Measurements from ENCODE around the gene FETUB.
"Not testable (repeated sequence)": the region's sequence is repeated elsewhere in the genome, so short reads cannot be mapped to it uniquely, and the experiment has no call there.

The FETUB gene

DNA sequence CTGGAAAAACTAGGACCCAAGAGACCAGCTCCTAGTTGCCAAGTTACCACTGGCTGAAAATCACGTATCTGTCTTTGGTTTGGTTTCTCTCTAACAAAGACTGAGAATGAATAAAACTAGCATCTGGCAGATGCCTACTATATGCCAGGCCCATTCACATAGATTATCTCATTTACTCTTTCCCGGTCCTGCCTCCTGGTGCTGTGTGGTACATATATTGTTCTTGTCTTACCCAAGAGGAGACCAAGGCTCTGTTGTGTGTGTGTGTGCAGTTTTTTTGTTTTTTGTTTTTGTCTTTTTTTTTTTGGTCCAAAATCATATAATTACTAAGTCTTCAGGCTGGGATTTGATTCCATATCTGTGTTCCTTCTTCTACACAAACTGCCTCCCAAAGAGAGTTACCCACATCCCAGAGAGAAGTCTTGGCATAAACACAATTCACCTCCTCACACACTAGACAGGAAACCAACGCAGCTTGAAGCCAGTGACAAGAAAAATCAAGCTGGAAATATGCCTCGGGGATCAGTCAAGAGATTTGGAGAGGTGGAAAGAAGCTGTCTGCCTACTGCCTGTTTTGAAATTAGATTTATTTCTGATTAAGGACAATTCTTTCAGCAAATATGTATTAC lies 26.4 kb upstream of the FETUB start:
- no peak for FAIRE-seq

GRCh38 chr3:186614266-186614596 lies 26.0 kb upstream of the FETUB start:
- FAIRE-seq, result no peak

GRCh38 chr3:186614597-186615483 lies 25.4 kb upstream of the FETUB start:
- FAIRE-seq, result peak; percentile 53

- FAIRE-seq, result no peak
These were observed 23.9 kb upstream of the FETUB start for GRCh38 chr3:186616299-186616617.

GRCh38 chr3:186617036-186617946 lies 22.9 kb upstream of the FETUB start:
- FAIRE-seq, result no peak

- no peak for FAIRE-seq
These were observed 21.8 kb upstream of the FETUB start for GRCh38 chr3:186618318-186618938.

DNA sequence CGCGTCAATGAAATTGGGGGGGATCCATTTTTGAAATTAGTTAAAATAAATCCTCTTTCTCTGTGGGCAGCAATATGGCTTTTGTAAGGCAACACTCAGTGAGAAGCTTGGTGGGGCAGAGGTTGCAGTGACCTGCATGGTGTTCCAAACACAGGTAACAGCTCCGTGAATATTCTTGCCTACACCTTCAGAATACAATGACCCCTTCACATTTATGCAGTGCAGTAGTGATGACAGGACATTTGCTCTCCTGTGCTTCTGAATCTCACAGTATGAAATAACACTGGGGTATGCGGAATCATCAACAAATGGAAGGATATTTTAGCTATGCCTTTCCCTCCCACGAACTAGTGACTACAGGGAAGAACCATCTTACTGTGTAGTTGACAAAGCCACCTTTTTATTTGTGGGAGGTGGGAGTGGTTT lies 20.4 kb upstream of the FETUB start:
- no peak for FAIRE-seq

DNA sequence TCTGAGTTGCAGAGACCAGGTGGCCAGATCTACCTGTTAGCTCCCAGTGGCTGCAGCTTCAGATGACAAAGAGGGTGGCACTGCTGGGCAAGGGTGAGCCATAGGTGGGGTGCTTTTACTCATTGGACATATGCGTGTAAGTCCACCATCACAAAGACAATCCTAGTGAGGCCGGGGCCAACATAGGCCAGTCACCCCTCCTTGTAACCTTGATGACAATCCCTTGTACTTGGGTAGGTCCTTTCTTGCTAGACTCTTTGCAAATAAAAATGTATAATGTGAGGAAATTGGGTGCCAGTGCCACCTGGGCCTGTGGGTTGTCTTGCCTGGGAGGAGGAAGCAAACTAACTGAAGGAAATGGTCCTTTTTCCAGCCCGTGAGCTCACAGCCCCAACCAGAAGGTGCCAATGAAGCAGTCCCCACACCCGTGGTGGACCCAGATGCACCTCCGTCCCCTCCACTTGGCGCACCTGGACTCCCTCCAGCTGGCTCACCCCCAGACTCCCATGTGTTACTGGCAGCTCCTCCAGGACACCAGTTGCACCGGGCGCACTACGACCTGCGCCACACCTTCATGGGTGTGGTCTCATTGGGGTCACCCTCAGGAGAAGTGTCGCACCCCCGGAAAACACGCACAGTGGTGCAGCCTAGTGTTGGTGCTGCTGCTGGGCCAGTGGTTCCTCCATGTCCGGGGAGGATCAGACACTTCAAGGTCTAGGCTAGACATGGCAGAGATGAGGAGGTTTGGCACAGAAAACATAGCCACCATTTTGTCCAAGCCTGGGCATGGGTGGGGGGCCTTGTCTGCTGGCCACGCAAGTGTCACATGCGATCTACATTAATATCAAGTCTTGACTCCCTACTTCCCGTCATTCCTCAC lies 19.7 kb upstream of the FETUB start:
- FAIRE-seq, result no peak

DNA sequence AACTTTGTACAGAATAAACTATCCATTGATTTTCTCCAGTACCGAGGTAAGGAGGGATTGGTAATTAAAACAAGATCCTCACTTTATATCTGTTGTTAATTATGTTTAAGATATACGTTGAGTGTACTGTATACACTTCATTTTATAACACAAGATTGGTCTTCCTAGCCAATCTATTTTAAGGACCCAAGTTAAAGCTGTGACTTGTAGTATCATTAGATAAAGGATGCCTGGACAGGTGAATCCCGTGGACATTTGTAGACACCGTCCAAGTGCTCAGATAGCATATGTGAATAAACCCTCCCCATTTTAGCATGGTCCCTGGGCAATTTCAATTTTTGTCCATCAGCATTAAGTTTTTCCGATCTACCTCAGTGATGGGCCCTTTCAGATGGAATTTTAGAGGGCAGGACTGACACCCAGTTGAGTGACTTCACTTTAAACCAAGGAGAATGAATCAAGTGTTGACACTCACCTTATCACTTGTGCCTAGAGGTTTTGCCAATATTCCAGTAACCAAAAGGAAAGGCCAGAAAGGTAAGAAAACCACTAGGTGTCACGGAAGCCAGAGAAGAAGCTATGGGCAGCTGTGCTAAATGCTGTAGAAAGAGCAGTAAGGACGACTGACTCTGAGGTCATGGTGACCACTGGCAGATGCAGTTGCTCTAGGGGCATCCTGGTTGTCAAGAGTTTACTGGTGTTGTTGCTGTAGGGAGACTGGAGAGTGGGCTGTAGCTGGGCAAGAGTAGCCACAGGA lies 18.1 kb upstream of the FETUB start:
- FAIRE-seq, result no peak

GRCh38 chr3:186622651-186623310 lies 17.4 kb upstream of the FETUB start:
- no peak for FAIRE-seq

GRCh38 chr3:186624598-186624997 lies 15.6 kb upstream of the FETUB start:
- no peak for FAIRE-seq

DNA sequence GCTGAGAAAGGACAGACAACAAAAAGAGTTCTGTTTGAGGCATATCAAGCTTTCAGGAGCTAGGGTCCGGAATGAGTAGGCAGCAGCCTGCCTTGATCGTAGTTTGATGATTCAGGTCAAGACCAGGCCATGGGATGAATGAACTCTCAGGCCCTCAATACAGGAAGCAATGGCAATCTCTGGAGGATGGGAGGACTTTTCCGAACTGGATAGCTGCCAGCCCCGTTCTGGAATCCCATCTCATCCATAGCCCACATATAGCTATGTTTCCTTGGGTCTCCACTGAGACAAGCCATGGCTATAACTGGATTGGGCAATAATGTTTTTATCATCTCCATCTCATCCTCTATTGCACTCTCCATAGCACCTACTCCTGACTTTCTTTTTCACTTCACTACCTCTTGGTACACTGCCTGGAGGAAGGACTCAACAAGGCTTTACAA lies 14.6 kb upstream of the FETUB start:
- no peak for FAIRE-seq

DNA sequence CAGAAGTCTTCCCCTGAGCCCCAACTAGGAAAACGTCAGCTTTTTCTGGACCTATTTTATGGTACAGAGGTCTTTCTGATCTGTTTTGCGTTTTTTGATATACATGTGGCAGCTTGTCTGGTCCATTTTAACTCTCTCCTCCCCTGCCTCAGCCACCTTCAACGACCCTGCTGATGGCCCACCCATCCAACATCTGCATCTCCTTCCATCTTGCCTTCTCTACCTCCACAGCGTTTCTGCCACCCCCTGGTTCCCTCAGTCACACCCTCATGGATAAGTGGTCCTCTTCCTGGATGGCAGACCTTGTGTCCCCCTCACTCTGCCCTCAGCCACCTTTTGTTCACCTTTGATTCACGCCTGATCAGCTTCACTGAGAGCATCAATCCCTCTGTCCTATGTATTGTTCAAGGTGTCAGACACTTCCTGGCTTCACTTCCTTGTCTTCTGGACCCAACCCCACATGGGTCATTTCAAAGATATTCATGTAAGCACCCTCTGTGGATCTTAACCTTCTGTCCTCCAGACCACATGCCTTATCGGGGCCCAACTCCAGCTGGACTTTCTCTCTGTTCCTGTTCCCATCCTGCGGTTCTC lies 13.8 kb upstream of the FETUB start:
- FAIRE-seq, result no peak

- FAIRE-seq, result no peak
These were observed 12.3 kb upstream of the FETUB start for GRCh38 chr3:186627852-186628414.

DNA sequence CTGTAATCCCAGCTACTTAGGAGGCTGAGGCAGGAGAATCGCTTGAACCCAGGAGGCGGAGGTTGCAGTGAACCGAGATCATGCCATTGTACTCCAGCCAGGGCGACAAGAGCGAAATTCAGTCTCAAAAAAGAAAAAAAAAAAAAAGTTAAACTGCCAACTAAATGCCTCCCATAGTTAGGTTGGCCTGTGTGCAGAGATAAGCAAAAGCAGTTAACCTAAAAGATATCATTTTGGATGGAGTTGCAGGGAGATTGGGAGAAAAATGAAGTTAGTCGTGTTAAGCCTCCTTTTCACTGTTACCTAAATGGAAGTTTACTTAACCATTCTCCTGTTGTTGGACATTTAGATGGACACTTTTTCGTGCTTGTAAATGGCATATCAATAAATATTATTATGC lies 11.4 kb upstream of the FETUB start:
- no peak for FAIRE-seq

GRCh38 chr3:186630950-186631641 lies 9.1 kb upstream of the FETUB start:
- FAIRE-seq, result no peak

GRCh38 chr3:186633481-186633880 lies 6.7 kb upstream of the FETUB start:
- FAIRE-seq, result no peak

DNA sequence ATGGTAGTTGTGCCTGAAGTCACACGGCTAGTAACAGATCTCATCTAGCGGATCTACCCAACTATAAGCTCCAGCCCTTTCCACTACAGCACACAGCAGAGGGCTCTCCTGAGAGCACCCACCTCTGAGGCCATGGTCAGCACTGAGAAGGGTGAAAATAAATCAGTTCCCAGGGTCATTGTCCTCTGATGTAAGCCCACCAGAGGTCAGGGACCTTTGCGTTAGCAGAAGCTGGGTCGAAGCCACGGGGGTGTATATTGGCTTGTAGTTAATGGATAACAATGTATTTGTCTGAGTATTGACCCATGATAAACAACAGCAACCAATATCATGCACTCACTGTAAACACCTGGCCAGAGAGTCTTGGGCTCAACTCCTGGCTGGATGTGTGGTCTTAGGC lies 6.0 kb upstream of the FETUB start:
- FAIRE-seq, result not testable (repeated sequence)

GRCh38 chr3:186635532-186635931 lies 4.7 kb upstream of the FETUB start:
- FAIRE-seq, result no peak

Data from islet of Langerhans (tissue), 1 donor.